Activated CD4-positive, alpha-beta T cell treated with anti-CD3 and anti-CD28 coated beads, Interleukin-2, amount 10 ng/mL, durations not matched to agents 7 days and 5 days (primary cell): ENCODE data around the gene GTPBP1. TPM values are rescaled to one million over a fixed set of nuclear protein-coding genes. Genes with fewer than 3 reads are reported as not detected.
A peak's percentile ranks its signal among the peaks of the same experiment; 100 is the strongest.

ENCODE experiments used
- CTCF ChIA-PET: fragments of 350-600 bp; sonication (Branson Sonifier 250); formaldehyde crosslinking; loops from one replicate; lab custom pipeline; 2021; ENCODE audit warnings: antibody characterized with exemption; lab: Charles Lee
- POLR2A ChIA-PET: fragments of 350-600 bp; sonication (Branson Sonifier 250); formaldehyde crosslinking; loops from one replicate; lab custom pipeline; 2021; ENCODE audit warnings: antibody characterized with exemption; lab: Charles Lee
- DNase-seq: peaks from one replicate; pipeline ENCODE4 v3.0.0-alpha.2; 2020
- H3K27ac Mint-ChIP-seq: one replicate; pipeline ENCODE4 v1.8.0; 2021; ENCODE audit warnings: mild to moderate bottlenecking, moderate library complexity, mixed read lengths
- H3K27me3 Mint-ChIP-seq: one replicate; pipeline ENCODE4 v1.8.0; 2021; ENCODE audit warnings: mixed read lengths
- H3K36me3 Mint-ChIP-seq: one replicate; pipeline ENCODE4 v1.8.0; 2021; ENCODE audit warnings: low read depth, mixed read lengths
- H3K4me1 Mint-ChIP-seq: one replicate; pipeline ENCODE4 v1.8.0; 2021; ENCODE audit warnings: mixed read lengths
- H3K4me3 Mint-ChIP-seq: one replicate; pipeline ENCODE4 v1.8.0; 2021; ENCODE audit warnings: mild to moderate bottlenecking, moderate library complexity, mixed read lengths
- H3K9me3 Mint-ChIP-seq: one replicate; pipeline ENCODE4 v1.8.0; 2021; ENCODE audit warnings: mixed read lengths
- total RNA-seq, 2 experiments: library from RNA; stranded (reverse); gene quantifications; one replicate each; pipeline ENCODE4 v1.2.3, GENCODE V29; 2021

Gene GTPBP1
- total RNA-seq, 2 experiments from 2014 or later, result 68.5 to 77.1 TPM

- peak; percentile 43 for DNase-seq
- CTCF ChIA-PET, result interaction anchor here (1.9 kb wide), 2 partner anchors 11 to 15 kb away, joined by 5 read pairs; partner anchors contain the start of gene TOMM22
- peaks cover 61% of the 10 kb centered on the region for H3K4me1 Mint-ChIP-seq
- no peaks in the 10 kb centered on the region for H3K9me3 Mint-ChIP-seq
- peaks cover 1% of the 10 kb centered on the region for H3K27me3 Mint-ChIP-seq
- H3K4me3 Mint-ChIP-seq, result peak overlapping the region; percentile 85
- H3K27ac Mint-ChIP-seq, result peak overlapping the region; percentile 82
- POLR2A ChIA-PET, result interaction anchor here (0.6 to 1.3 kb wide), 3 partner anchors 10 to 43 kb away, joined by 3 to 4 read pairs (median 3); partner anchors contain the start of gene TOMM22
- H3K36me3 Mint-ChIP-seq, result peaks cover 56% of the 10 kb centered on the region
These were observed 8.9 kb upstream of the GTPBP1 start for GRCh38 chr22:38696606-38697424.

- Mint-ChIP-seq H3K4me3 (peak overlapping the region; percentile 85), H3K27me3 (peaks cover 1% of the 10 kb centered on the region), H3K27ac (peak overlapping the region; percentile 82), H3K36me3 (peaks cover 52% of the 10 kb centered on the region), H3K9me3 (no peaks in the 10 kb centered on the region), H3K4me1 (peaks cover 62% of the 10 kb centered on the region)
- ChIA-PET CTCF (interaction anchor here (1.9 to 2.5 kb wide), 3 partner anchors 10 to 16 kb away, joined by 5 to 21 read pairs (median 5); partner anchors contain the start of gene TOMM22), POLR2A (interaction anchor here (0.6 to 1.3 kb wide), 3 partner anchors 9 to 42 kb away, joined by 3 to 4 read pairs (median 3); partner anchors contain the start of gene TOMM22)
- DNase-seq, result no peak
These were observed 8.2 kb upstream of the GTPBP1 start for GRCh38 chr22:38697425-38698089.

GRCh38 chr22:38698407-38699094 lies 7.2 kb upstream of the GTPBP1 start:
- ChIA-PET CTCF (interaction anchor here (0.6 to 2.5 kb wide), 3 partner anchors 8 to 646 kb away, joined by 3 to 21 read pairs (median 5); partner anchors contain the start of gene TOMM22), POLR2A (interaction anchor here (0.7 kb wide), 1 partner anchor 58 kb away, joined by 8 read pairs; no protein-coding TSS in a partner anchor)
- Mint-ChIP-seq H3K4me3 (peak overlapping the region; percentile 85), H3K36me3 (peaks cover 44% of the 10 kb centered on the region), H3K27ac (peak overlapping the region; percentile 99), H3K27me3 (peaks cover 1% of the 10 kb centered on the region), H3K4me1 (peaks cover 57% of the 10 kb centered on the region), H3K9me3 (no peaks in the 10 kb centered on the region)
- DNase-seq, result no peak

- Mint-ChIP-seq H3K4me1 (peaks cover 59% of the 10 kb centered on the region), H3K4me3 (peak overlapping the region; percentile 85), H3K36me3 (peaks cover 41% of the 10 kb centered on the region), H3K27ac (peak overlapping the region; percentile 99), H3K9me3 (no peaks in the 10 kb centered on the region), H3K27me3 (peaks cover 1% of the 10 kb centered on the region)
- ChIA-PET POLR2A (interaction anchor here (0.7 kb wide), 1 partner anchor 57 kb away, joined by 8 read pairs; no protein-coding TSS in a partner anchor), CTCF (interaction anchor here (0.6 to 2.5 kb wide), 3 partner anchors 8 to 610 kb away, joined by 3 to 21 read pairs (median 5); partner anchors contain the start of gene TOMM22)
- no peak for DNase-seq
These were observed 6.6 kb upstream of the GTPBP1 start for GRCh38 chr22:38699143-38699542.

GRCh38 chr22:38699784-38700183 lies 6.0 kb upstream of the GTPBP1 start:
- Mint-ChIP-seq H3K27me3 (peaks cover 1% of the 10 kb centered on the region), H3K4me3 (peak overlapping the region; percentile 85), H3K27ac (peak overlapping the region; percentile 99), H3K4me1 (peaks cover 61% of the 10 kb centered on the region), H3K9me3 (no peaks in the 10 kb centered on the region), H3K36me3 (peaks cover 38% of the 10 kb centered on the region)
- POLR2A ChIA-PET, result interaction anchor here (0.6 kb wide), 1 partner anchor 26 kb away, joined by 3 read pairs; no protein-coding TSS in a partner anchor
- DNase-seq, result no peak
- CTCF ChIA-PET, result interaction anchor here (0.6 to 2.5 kb wide), 4 partner anchors 9 to 611 kb away, joined by 3 to 21 read pairs (median 4); partner anchors contain the start of gene TOMM22

- H3K27ac Mint-ChIP-seq, result peak overlapping the region; percentile 99
- POLR2A ChIA-PET, result interaction anchor here (0.6 kb wide), 1 partner anchor 25 kb away, joined by 3 read pairs; no protein-coding TSS in a partner anchor
- H3K9me3 Mint-ChIP-seq, result no peaks in the 10 kb centered on the region
- peaks cover 33% of the 10 kb centered on the region for H3K36me3 Mint-ChIP-seq
- peaks cover 61% of the 10 kb centered on the region for H3K4me1 Mint-ChIP-seq
- peak; percentile 44 for DNase-seq
- peaks cover 1% of the 10 kb centered on the region for H3K27me3 Mint-ChIP-seq
- H3K4me3 Mint-ChIP-seq, result peak overlapping the region; percentile 85
- CTCF ChIA-PET, result interaction anchor here (1.0 to 2.5 kb wide), 2 partner anchors 11 to 18 kb away, joined by 4 to 21 read pairs; partner anchors contain the start of gene TOMM22
These were observed 5.4 kb upstream of the GTPBP1 start for GRCh38 chr22:38700270-38700788.

- peak within 1 kb of the TSS; percentile 99 for H3K27ac Mint-ChIP-seq
- H3K4me3 Mint-ChIP-seq, result peak within 1 kb of the TSS; percentile 85
- DNase-seq, result peak; percentile 96
- no peaks in the 10 kb centered on the region for H3K9me3 Mint-ChIP-seq
- ChIA-PET CTCF (no interaction called here), POLR2A (interaction anchor here (0.7 kb wide), 1 partner anchor 134 kb away, joined by 3 read pairs; no protein-coding TSS in a partner anchor)
- H3K36me3 Mint-ChIP-seq, result peaks cover 33% of the 10 kb centered on the region
- H3K4me1 Mint-ChIP-seq, result peaks cover 61% of the 10 kb centered on the region
- peaks cover 1% of the 10 kb centered on the region for H3K27me3 Mint-ChIP-seq
These were observed 4.7 kb upstream of the GTPBP1 start, which contains the start of gene JOSD1 for GRCh38 chr22:38700789-38701628. Gene JOSD1, minus strand, starts transcription at chr22:38700943. Its CDS starts 956 bp downstream, at chr22:38699987.

- DNase-seq, result no peak
- no peaks in the 10 kb centered on the region for H3K9me3 Mint-ChIP-seq
- H3K27ac Mint-ChIP-seq, result peak overlapping the region; percentile 99
- ChIA-PET POLR2A (no interaction called here), CTCF (no interaction called here)
- H3K27me3 Mint-ChIP-seq, result peaks cover 1% of the 10 kb centered on the region
- peaks cover 18% of the 10 kb centered on the region for H3K36me3 Mint-ChIP-seq
- peaks cover 50% of the 10 kb centered on the region for H3K4me1 Mint-ChIP-seq
- H3K4me3 Mint-ChIP-seq, result peak overlapping the region; percentile 78
These were observed 1.0 kb upstream of the GTPBP1 start for GRCh38 chr22:38704654-38705234.

- CTCF ChIA-PET, result interaction anchor here (0.9 to 2.7 kb wide), 9 partner anchors 8 to 63 kb away, joined by 3 to 8 read pairs (median 3); partner anchors contain the start of gene TOMM22
- POLR2A ChIA-PET, result interaction anchor here (1.0 to 1.5 kb wide), 2 partner anchors 9 to 27 kb away, joined by 3 to 5 read pairs; no protein-coding TSS in a partner anchor
These were observed 557 bp downstream of the GTPBP1 start for GRCh38 chr22:38706101-38706900.

GRCh38 chr22:38706901-38707195 lies 1.1 kb downstream of the GTPBP1 start:
- CTCF ChIA-PET, result interaction anchor here (1.2 to 2.7 kb wide), 6 partner anchors 9 to 45 kb away, joined by 3 to 10 read pairs (median 5); partner anchors contain the start of gene TOMM22
- DNase-seq, result no peak
- Mint-ChIP-seq H3K36me3 (peaks cover 26% of the 10 kb centered on the region), H3K9me3 (no peaks in the 10 kb centered on the region), H3K27me3 (no peaks in the 10 kb centered on the region), H3K27ac (peak overlapping the region; percentile 84), H3K4me3 (peak overlapping the region; percentile 80), H3K4me1 (peaks cover 55% of the 10 kb centered on the region)
- POLR2A ChIA-PET, result interaction anchor here (1.0 kb wide), 1 partner anchor 10 kb away, joined by 3 read pairs; no protein-coding TSS in a partner anchor

More at GRCh38 chr22:38706101-38706900, 557 bp downstream of the GTPBP1 start:
- peak overlapping the region; percentile 80 for H3K4me3 Mint-ChIP-seq
- peak overlapping the region; percentile 84 for H3K27ac Mint-ChIP-seq
- H3K4me1 Mint-ChIP-seq, result peaks cover 60% of the 10 kb centered on the region
- no peaks in the 10 kb centered on the region for H3K9me3 Mint-ChIP-seq
- H3K36me3 Mint-ChIP-seq, result peaks cover 26% of the 10 kb centered on the region
- DNase-seq, result peak; percentile 49
- H3K27me3 Mint-ChIP-seq, result peaks cover under 1% of the 10 kb centered on the region
